DMS79 (cell line): ENCODE results near the gene CEP85L.
A peak's percentile ranks its signal among the peaks of the same experiment; 100 is the strongest.

Experiments used
- DNase-seq: peaks from one replicate; lab custom pipeline; 2025; lab: John Stamatoyannopoulos, UW

The CEP85L gene

GRCh38 chr6:118651282-118652050 lies at the start of gene CEP85L:
Gene CEP85L, minus strand, starts transcription at chr6:118651591. Its CDS starts 322 bp downstream, at chr6:118651269.
- peak; percentile 72 for DNase-seq

GRCh38 chr6:118700531-118700930 lies 49.1 kb upstream of the CEP85L start:
- no peak for DNase-seq

GRCh38 chr6:118697554-118697953 lies 46.2 kb upstream of the CEP85L start:
- no peak for DNase-seq

GRCh38 chr6:118696271-118696670 lies 44.9 kb upstream of the CEP85L start:
- no peak for DNase-seq

GRCh38 chr6:118693562-118693961 lies 42.2 kb upstream of the CEP85L start:
- DNase-seq = no peak

GRCh38 chr6:118685823-118686449 lies 34.5 kb upstream of the CEP85L start:
- DNase-seq = no peak

GRCh38 chr6:118683881-118684872 lies 32.8 kb upstream of the CEP85L start:
- no peak for DNase-seq

- DNase-seq = no peak
Measured at GRCh38 chr6:118680452-118681095, 29.2 kb upstream of the CEP85L start.

GRCh38 chr6:118679327-118679901 lies 28.0 kb upstream of the CEP85L start:
- DNase-seq = no peak

- no peak for DNase-seq
Measured at GRCh38 chr6:118678866-118679265, 27.5 kb upstream of the CEP85L start.

- DNase-seq = no peak
Measured at GRCh38 chr6:118677193-118677592, 25.8 kb upstream of the CEP85L start.

- no peak for DNase-seq
Measured at GRCh38 chr6:118675225-118675624, 23.8 kb upstream of the CEP85L start.

- no peak for DNase-seq
Measured at GRCh38 chr6:118674772-118675171, 23.4 kb upstream of the CEP85L start.

GRCh38 chr6:118672678-118673077 lies 21.3 kb upstream of the CEP85L start:
- DNase-seq = no peak

GRCh38 chr6:118669561-118669960 lies 18.2 kb upstream of the CEP85L start:
- no peak for DNase-seq

GRCh38 chr6:118668761-118669385 lies 17.5 kb upstream of the CEP85L start:
- DNase-seq = no peak

GRCh38 chr6:118667988-118668387 lies 16.6 kb upstream of the CEP85L start:
- DNase-seq = no peak

GRCh38 chr6:118665011-118665410 lies 13.6 kb upstream of the CEP85L start:
- no peak for DNase-seq

- no peak for DNase-seq
Measured at GRCh38 chr6:118663993-118664985, 12.9 kb upstream of the CEP85L start.

GRCh38 chr6:118661831-118662230 lies 10.4 kb upstream of the CEP85L start:
- DNase-seq = no peak
